IPS-15b (cell line): ENCODE measurements around the gene EEPD1.

Experiments used
- H3K27me3 ChIP-seq: one replicate; pipeline ENCODE4 v1.6.1; 2013; ENCODE audit warnings: low read length; ENCODE audit not compliant: control insufficient read depth, insufficient read depth
- H3K36me3 ChIP-seq: one replicate; pipeline ENCODE4 v1.6.1; 2013; ENCODE audit warnings: low read length; ENCODE audit not compliant: control insufficient read depth, insufficient read depth
- H3K4me1 ChIP-seq: one replicate; pipeline ENCODE4 v1.6.1; 2013; ENCODE audit warnings: mild to moderate bottlenecking, low read length; ENCODE audit not compliant: control insufficient read depth, insufficient read depth
- H3K4me3 ChIP-seq: one replicate; pipeline ENCODE4 v1.5.1; 2013; ENCODE audit warnings: low read depth, low read length
- H3K9ac ChIP-seq: one replicate; pipeline ENCODE4 v1.6.1; 2013; ENCODE audit warnings: low read depth, mild to moderate bottlenecking, low read length
- H3K9me3 ChIP-seq: one replicate; pipeline ENCODE4 v1.6.1; 2013; ENCODE audit warnings: mild to moderate bottlenecking, low read length; ENCODE audit not compliant: control insufficient read depth, insufficient read depth

Gene EEPD1

DNA sequence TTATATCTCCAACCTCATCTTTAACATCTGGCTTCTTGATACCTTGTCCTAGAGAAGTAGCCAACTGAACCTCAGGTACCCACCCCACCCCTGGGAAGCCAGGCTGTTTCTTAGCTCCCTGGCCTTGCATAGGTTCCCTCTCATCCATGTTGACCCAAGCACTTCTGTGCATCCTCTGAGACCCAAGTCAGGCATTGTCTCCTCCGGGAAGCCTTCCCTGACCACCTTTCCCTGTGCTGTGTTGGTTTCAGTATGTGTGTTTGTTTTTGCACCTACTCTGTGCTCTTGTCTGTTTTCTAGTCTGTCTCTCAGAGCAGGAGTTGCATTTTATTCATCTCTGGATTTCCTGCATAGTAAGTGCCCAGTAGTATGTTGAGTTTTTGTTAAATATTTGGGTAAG lies 143.2 kb downstream of the EEPD1 start:
- H3K4me3 ChIP-seq, result no peak overlapping the region
- H3K9ac ChIP-seq, result no peak overlapping the region
- no peaks in the 10 kb centered on the region for H3K9me3 ChIP-seq
- no peaks in the 10 kb centered on the region for H3K27me3 ChIP-seq
- H3K36me3 ChIP-seq, result no peaks in the 10 kb centered on the region
- H3K4me1 ChIP-seq, result peaks cover 9% of the 10 kb centered on the region

DNA sequence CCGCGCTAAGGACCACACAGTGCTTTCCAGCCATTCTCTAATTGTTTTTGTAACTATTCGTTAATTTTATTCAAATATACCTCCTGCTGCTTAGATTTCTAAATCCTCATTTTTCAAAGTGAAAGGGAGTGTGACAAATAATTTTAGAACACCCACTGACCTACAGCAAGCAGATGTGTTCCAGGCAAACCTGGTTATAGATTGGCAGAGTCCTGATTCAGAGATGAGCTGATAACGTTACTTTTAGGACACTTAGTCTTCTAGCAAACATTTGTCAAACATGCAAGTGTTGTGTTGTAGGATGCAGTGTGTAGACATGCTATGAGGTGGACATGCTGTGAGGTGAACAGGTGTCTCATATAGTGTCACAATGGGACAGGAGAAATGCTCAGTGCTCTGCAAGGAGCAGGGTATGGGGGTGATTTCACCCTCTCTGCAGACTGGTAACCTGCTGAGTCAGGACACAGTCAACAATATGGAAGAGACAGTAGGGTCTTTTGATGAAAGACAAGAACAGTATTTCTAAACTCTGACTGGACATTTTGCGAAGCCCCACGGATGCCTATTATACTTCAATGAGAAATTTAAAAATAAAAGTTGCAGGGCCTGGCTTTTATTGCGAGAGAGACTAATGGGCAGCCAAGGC lies 144.4 kb downstream of the EEPD1 start:
- Histone ChIP-seq H3K27me3 (no peaks in the 10 kb centered on the region), H3K36me3 (no peaks in the 10 kb centered on the region), H3K4me3 (no peak overlapping the region), H3K4me1 (peaks cover 4% of the 10 kb centered on the region), H3K9ac (no peak overlapping the region), H3K9me3 (no peaks in the 10 kb centered on the region)

DNA sequence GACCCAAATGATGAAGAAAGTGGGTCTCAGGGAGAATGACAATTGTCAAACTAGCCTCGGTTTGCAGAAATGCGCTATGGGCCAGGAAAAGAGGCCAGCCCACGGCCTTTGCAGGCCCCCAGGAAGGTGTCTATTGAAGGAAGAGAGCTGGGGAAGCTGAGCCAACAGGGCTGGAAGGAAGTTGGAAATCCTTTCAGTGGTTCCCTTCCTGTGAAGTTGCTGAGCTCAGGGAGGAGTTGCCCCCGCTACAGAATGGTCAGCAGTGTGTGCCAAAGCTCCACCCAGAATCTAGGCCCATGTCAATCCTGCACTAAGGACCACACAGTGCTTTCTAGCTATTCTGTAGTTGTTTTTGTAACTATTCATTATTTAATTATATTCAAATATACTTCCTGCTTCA lies 145.1 kb downstream of the EEPD1 start:
- Histone ChIP-seq H3K4me1 (peaks cover 4% of the 10 kb centered on the region), H3K9ac (no peak overlapping the region), H3K36me3 (no peaks in the 10 kb centered on the region), H3K9me3 (no peaks in the 10 kb centered on the region), H3K4me3 (no peak overlapping the region), H3K27me3 (no peaks in the 10 kb centered on the region)

DNA sequence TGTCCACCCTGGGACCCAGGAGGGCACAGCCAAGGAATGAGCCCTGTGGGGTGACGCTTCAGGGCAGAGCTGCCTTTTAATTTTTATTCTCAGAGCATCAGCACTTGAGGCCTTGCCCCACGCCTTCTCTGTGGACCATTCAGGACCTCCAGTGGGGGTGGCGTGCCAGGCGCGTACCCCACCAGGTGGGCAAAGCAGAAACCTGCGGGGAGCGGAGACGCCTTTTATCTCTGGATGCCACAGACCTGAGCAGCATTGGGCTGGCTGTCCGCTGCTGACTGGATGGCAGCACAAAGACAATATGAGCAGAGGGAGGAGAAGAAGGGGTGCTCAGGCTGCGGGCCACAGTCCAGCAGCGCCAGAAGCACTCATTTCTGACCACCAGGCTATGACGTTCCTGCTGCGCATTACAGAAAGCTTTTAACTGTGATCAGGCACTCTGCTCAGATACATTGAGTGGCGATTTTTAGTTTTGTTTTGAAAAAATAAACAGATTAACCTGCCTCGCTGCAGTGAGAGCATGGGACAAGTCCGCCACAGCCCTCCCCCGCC lies 146.2 kb downstream of the EEPD1 start:
- Histone ChIP-seq H3K36me3 (no peaks in the 10 kb centered on the region), H3K27me3 (no peaks in the 10 kb centered on the region), H3K9ac (no peak overlapping the region), H3K4me1 (peaks cover 4% of the 10 kb centered on the region), H3K4me3 (no peak overlapping the region), H3K9me3 (no peaks in the 10 kb centered on the region)

DNA sequence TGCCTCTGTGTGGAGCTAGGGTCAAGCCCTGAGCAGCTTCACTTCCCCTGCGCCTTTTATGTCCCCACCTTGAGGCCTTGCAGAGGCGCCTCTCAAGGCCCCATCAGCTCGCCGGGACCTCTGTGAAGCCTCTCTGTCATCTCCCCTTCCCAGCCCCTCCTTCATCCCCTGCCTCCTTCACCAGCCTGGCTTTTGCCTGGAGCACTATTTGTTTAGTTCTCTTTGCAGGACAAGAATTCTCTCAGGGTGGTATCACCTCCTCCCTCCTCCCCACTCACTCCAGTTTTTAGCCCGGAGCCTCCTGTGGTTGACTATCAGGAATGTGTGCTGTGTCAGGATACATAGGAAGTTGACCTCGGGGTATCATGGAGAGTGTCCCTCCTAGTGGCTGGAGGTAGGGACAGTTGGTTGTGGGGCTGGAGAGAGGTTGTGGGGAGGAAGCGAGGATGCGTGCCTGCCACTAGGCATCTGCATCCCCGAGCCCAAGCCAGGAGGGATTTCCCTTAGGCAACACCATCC lies 146.8 kb downstream of the EEPD1 start:
- Histone ChIP-seq H3K4me1 (peaks cover 4% of the 10 kb centered on the region), H3K9ac (no peak overlapping the region), H3K9me3 (no peaks in the 10 kb centered on the region), H3K4me3 (no peak overlapping the region), H3K27me3 (no peaks in the 10 kb centered on the region), H3K36me3 (no peaks in the 10 kb centered on the region)

DNA sequence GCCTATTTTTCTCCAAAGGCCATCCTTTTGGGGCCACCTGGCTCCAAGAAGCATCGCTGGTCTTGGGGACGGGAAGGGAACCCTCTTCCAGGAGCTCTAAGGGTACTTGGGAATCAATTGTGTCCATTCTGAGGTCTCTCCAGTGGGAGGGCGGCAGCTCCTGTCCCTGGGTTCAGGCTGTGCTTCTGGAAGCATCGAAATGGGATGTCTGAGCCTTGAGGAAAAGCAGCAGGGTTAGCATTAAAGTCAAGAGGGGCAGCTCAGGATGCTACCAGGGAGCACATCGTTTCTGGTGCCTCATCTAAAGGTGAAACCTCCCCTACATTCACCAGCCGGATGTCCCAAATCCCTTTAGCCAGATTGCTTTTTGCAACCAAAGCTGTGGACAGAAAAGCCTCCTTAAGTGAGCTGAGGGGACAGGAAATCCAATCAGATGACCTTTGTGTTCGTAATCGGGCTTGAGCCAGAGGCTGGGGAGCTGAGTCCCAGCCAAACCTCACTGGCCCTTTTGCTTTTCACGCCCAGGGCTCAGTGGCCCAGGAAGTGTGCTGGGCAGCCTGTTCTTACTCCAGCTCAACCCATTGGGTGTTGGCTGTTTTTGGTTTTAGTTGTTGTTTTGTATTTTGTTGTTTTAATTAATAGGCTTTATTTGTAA lies 147.8 kb downstream of the EEPD1 start:
- Histone ChIP-seq H3K36me3 (no peaks in the 10 kb centered on the region), H3K4me3 (no peak overlapping the region), H3K27me3 (no peaks in the 10 kb centered on the region), H3K4me1 (peaks cover 4% of the 10 kb centered on the region), H3K9ac (no peak overlapping the region), H3K9me3 (no peaks in the 10 kb centered on the region)

DNA sequence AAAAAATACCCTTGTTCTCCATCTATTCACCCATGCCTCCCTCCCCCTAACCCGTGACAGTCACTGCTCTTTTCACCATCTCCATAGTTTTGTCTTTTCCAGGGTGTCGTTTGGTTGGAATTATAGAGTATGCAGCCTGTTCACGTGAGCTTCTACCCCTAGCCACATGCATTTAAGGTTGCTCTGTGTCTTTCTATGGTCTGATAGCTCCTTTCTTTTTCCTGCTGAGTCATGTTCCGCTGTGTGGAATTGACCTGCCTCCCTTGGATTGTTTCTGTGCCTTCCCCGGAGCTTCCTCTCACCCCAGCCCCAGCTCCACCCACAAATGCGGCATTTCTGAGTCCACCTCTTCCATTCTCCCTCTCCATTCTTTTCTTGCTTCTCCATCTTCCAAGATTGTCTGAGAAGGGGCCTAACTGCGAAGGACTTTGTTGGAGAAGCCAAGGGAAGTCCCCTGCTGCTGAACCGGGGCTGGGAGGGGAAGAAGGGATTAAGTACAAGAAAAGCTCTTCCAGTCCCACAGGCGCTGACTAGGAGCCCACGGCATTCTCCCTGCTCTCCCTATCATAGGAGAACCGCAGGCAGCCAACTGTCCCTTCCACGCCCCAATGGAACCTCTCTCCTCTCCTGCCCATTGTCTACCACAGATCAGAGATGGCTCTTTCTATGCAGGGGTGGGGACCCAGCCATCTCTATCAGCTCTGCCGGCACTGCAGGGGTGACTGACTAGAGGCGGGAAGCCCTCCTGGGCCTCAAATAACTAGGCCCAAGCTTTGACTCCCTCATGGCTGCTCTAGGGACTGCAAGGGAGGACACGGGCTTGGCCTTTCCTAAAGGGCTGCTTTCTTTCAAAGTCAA lies 149.1 kb downstream of the EEPD1 start:
- Histone ChIP-seq H3K9ac (no peak overlapping the region), H3K4me3 (no peak overlapping the region), H3K4me1 (peaks cover 4% of the 10 kb centered on the region), H3K27me3 (no peaks in the 10 kb centered on the region), H3K36me3 (no peaks in the 10 kb centered on the region), H3K9me3 (no peaks in the 10 kb centered on the region)

DNA sequence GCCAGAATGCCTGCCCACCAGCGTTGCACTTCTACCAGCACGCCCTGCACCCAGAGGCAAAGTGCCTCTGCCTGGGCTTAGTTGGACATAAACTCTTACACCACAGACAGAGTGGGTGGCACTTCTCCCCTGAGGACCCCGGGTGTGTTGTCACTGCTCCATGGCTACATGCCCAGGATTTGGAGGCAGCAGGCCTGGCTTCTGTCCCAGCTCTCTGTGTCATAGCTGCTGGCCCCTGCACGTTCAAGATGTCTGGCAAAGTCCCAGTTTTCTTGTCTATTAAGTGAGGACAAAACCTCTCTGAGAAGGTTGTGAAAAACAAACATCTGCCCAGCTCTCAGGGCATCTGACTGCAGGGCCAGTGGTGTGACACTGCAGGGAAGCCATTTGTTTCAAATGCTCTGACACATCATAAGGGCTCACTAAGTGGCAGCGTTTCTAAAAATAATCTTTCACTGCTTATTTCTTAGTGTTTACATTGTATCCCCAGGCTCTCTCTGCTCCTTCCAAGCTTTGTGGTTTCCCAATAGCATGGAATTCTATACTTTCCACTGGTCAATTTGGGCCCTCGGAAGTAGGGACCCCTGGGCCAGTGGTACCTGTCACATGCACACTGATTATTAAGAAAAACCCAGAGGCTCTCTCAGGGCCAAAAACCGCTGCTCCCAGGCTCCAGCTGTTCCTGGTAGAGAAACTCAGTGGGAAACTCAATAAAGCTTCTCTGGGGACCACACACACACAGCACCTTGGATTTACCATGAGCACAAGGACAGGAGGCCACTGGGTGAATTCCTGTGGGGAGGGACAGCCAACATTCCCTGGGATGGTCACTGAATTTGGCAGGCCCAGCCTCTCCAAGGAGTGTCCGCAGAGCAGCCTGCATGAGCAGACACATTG lies 150.4 kb downstream of the EEPD1 start:
- no peaks in the 10 kb centered on the region for H3K36me3 ChIP-seq

DNA sequence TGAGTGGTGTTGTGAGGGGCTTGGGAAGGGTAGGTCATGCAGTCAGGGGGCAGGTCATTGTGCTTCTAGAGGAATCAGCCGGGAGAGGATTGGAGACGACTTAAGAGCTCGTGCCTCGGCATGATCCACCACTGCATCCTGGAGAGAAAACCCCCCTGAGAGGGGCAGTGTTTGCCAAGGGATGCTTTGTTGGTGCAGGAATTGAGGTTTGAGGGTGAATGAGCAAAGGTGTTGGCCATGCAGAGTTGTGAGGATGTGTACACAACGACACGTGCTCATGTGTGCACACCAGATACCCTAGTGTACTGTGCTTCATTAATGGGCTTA lies 151.0 kb downstream of the EEPD1 start:
- Histone ChIP-seq H3K36me3 (no peaks in the 10 kb centered on the region), H3K9ac (no peak overlapping the region), H3K27me3 (no peaks in the 10 kb centered on the region), H3K9me3 (no peaks in the 10 kb centered on the region), H3K4me3 (no peak overlapping the region), H3K4me1 (peaks cover 4% of the 10 kb centered on the region)

More for the DNA sequence above, 150.4 kb downstream of the EEPD1 start:
- no peaks in the 10 kb centered on the region for H3K9me3 ChIP-seq
- peaks cover 4% of the 10 kb centered on the region for H3K4me1 ChIP-seq
- no peaks in the 10 kb centered on the region for H3K27me3 ChIP-seq
- no peak overlapping the region for H3K4me3 ChIP-seq
- H3K9ac ChIP-seq, result no peak overlapping the region

DNA sequence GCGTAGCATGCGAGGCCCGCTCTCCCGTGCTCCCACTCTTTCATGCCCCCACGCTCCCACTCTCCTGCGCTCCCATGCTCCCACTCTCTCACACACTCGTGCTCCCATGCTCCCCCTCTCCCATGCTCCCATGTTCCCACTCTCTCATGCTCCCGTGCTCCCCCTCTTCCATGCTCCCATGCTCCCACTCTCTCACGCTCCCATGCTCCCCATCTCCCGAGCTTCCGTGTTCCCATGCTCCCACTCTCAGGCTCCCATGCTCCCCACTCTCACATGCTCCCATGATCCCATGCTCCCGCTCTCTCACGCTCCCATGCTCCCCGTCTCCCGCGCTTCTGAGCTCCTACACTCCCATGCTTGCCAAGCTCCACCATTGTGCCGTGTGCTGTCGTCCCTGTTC lies 152.2 kb downstream of the EEPD1 start:
- H3K4me1 ChIP-seq, result peaks cover 2% of the 10 kb centered on the region
- no peak overlapping the region for H3K9ac ChIP-seq
- no peak overlapping the region for H3K4me3 ChIP-seq
- no peaks in the 10 kb centered on the region for H3K36me3 ChIP-seq
- H3K9me3 ChIP-seq, result no peaks in the 10 kb centered on the region
- no peaks in the 10 kb centered on the region for H3K27me3 ChIP-seq

DNA sequence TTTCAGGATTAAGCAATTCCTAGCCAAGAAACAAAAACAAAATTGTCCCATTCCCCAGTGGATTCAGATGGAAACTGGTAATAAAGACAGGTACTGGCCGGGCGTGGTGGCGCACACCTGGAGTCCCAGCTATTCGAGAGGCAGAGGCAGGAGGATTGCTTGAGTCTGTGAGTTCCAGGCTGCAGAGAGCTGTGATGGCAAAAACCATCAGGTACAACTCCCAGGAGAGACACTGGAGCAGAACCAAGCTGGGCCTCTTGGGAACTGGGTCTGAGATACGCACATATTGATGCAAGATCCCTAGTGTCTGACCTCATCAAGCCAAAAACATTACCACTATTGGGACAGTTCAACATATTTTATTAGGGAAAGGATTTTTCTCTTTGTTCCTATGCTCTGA lies 152.6 kb downstream of the EEPD1 start:
- no peak overlapping the region for H3K4me3 ChIP-seq
- no peak overlapping the region for H3K9ac ChIP-seq
- no peaks in the 10 kb centered on the region for H3K36me3 ChIP-seq
- H3K9me3 ChIP-seq, result no peaks in the 10 kb centered on the region
- no peaks in the 10 kb centered on the region for H3K27me3 ChIP-seq
- H3K4me1 ChIP-seq, result peaks cover 2% of the 10 kb centered on the region
